Stimulated activated CD4-positive, alpha-beta T cell treated with anti-CD3 and anti-CD28 coated beads, TNF-alpha, amount 100 ng/mL, for 24 hours (primary cell): Measurements from ENCODE around the gene PID1.

Source experiments
- DNase-seq, 3 experiments: peaks; one replicate each; pipeline ENCODE4 v3.0.0-alpha.2; 2020; ENCODE audit warnings: low read depth in 3 of 3

The PID1 gene, protein sequence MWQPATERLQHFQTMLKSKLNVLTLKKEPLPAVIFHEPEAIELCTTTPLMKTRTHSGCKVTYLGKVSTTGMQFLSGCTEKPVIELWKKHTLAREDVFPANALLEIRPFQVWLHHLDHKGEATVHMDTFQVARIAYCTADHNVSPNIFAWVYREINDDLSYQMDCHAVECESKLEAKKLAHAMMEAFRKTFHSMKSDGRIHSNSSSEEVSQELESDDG

GRCh38 chr2:229270551-229271410 is at the start of gene PID1:
PID1 (minus strand) TSS chr2:229271287; CDS start chr2:229271043, 244 bp downstream.
- no peak for DNase-seq

DNA sequence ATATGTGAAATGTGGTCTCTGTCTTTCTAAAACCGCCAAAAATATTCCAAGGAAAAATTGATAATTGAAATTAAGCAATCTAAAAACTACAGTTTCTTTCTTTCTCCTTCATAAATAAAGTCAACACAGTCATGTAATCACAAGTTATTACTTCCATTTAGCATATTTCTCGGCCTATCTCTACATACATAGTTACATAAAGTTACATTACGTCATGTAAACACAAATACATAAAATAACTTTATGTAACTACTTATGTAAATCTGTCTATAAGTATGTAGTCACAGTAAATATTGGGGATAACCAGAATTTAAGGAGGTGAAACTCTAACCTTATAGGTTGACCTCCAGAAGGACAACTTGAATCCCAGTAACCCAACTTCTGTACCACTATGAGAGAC is 48.5 kb upstream of the PID1 start:
- DNase-seq, result no peak

- no peak for DNase-seq
Measured at GRCh38 chr2:229314117-229314516, 43.0 kb upstream of the PID1 start.

- DNase-seq, result no peak
Measured at GRCh38 chr2:229313591-229313990, 42.5 kb upstream of the PID1 start.

DNA sequence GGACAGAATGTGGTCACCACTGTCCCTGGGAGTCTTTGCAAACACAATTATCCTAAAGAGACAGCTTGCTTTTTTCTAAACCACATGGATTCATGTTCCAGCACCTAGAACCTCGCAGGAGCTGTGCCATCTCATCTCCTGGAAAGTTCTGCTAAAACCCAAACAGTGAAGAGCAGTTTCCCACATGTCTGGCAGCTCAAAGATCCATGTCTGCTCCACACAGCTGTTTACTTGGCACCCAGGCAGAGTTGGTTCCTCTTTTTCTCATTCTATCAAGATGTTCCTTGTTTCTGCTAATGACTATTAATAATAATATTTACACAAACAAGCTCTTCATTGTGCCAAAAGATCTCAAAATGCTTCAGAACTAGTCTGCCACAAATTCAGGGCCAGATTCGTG is 30.1 kb upstream of the PID1 start:
- DNase-seq, result no peak

GRCh38 chr2:229300790-229301189 is 29.7 kb upstream of the PID1 start:
- DNase-seq, result no peak

GRCh38 chr2:229300371-229300770 is 29.3 kb upstream of the PID1 start:
- no peak for DNase-seq

DNA sequence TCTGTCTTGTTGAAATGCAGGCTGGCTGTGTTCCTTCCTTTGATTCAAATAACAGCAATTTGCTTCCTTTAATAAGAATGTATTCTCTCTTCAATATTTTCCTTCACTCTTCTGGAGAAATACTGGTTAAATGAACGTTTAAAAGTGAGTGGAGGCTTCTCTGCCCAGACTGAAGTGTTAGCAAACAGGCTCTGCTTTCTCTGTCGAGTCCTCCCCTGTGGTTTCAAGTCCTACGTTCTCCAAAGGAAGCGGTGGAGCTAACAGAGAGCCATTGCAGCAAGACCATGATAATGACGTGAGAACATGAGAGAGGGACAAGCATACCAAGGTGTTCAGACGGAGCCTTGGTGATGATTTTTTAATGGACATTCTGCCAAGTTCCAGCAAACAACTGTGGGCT is 26.2 kb upstream of the PID1 start:
- no peak for DNase-seq

- no peak for DNase-seq
Measured at GRCh38 chr2:229296536-229296935, 25.4 kb upstream of the PID1 start.

GRCh38 chr2:229296016-229296415 is 24.9 kb upstream of the PID1 start:
- DNase-seq, result no peak

GRCh38 chr2:229287823-229288222 is 16.7 kb upstream of the PID1 start:
- DNase-seq, result no peak

GRCh38 chr2:229282758-229283546 is 11.9 kb upstream of the PID1 start:
- no peak for DNase-seq

DNA sequence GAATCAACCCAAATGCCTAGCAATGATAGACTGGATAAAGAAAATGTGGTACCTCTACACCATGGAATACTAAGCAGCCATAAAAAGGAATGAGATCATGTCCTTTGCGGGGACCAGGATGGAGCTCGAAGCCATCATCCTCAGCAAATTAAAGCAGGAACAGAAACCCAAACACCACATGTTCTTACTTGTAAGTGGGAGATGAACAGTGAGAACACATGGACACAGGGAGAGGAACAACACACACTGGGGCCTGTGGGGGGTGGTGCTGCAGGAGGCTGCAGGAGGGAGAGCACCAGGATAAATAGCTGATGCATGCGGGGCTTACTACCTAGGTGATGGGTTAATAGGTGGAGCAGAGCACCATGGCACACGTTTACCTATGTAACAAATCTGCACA is 8.4 kb upstream of the PID1 start:
- DNase-seq, result no peak

DNA sequence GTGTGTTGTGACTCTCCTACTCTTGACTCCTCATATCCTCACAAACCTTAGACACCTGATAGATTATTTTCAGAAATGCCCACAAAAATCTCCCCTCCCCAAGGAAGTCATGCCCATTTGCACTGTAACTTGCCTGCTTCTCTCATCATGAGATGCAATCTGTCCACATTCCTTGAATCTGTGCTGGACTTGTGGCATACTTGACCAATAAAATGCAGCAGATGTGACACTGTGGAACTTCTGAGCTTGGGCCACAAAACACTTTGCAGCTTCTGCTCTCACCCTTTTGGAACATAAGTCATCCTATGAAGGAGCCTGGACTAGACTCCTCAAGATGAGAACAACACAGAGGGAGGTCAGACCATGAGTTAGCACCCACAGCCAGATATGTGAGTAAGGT is 4.4 kb upstream of the PID1 start:
- no peak for DNase-seq

DNA sequence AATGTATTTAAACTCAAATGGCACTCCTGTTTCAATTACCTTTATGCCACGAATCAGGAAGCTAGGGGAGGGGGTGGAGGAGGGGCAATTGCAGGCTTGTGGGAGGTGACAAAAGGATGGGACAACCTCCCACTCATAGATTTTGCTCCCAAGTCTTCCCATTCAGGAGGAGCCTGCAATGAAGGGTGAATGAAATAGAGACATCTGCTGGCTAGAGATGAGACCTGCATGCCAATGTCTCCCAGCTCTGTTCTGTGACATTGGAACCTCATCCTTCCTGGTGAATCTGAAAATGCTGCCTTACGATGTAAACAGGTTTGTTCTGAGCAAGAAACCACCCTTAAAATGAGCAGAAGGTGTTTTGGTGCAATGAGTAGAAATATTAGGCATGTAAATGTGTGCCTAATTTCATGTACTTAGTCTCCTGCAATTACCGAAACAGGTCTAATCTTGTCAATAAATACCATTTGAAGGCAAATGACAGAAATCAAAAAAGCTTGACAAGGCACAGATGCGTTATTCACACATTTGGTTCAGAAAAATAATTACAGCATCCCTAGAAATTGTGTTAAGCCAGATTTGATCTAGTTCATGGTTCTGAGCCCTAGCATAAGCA is 2.7 kb upstream of the PID1 start:
- no peak for DNase-seq

GRCh38 chr2:229273006-229273722 is 2.1 kb upstream of the PID1 start:
- no peak for DNase-seq

GRCh38 chr2:229269941-229270340 is 1.1 kb downstream of the PID1 start:
- DNase-seq, result no peak

DNA sequence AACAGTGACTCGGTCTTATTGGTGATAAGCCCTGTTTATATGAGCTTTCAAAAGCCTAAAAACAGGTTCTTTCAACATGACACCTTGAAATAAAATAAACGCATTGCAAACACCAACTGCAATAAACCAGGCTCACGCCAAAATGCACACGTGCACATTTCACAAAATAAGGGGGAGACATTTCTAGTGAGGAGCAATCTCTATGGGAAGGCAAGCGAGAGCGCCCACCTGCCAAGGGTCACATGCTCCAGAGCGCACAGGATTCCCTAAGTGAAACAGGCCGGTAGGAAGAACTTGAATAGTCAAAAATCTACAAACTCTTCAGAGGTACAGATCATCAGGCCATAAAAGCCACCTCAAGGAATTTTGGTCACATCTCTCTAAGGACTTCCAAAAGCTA is 1.9 kb downstream of the PID1 start:
- no peak for DNase-seq

DNA sequence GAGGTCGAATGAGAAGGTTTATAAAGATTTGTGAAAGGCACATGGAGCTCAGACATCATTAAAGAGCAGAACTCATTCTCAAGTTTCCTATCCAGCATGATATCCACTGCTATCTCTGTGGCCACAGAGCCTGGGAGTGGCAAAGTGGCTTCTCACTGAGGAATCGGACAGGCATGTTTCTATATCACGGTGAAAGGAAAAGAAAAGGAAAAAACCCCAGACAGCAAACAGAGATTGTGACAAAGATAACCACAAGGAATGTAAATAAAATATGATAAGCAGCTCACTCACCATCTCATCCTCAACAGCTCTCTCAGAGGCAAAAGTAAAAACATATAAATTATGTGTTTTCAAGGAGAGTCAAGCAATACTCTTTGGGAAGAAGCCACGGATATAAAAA is 2.5 kb downstream of the PID1 start:
- no peak for DNase-seq

GRCh38 chr2:229267080-229267479 is 4.0 kb downstream of the PID1 start:
- no peak for DNase-seq

- no peak for DNase-seq
Measured at GRCh38 chr2:229265727-229266126, 5.4 kb downstream of the PID1 start.

DNA sequence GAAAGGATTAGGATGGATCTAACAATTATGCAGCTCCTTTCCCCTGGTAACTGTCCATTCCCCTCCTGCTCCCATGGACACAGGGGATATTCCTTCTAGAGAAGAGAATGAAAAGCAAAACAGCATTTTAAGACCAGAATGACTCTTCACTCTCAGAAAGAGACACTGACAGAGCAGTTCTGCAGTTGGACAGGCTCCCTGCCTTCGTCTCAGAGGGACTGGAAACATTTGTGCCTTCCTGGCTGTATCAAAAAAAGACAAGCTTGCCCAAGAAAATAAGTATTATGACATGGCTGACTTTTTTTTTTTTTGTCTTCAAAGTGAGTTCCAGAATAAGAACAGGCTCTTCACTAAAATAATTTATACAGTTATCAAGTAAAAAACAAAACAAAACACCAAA is 9.5 kb downstream of the PID1 start:
- no peak for DNase-seq
